NCI-H524 treated with DMSO at 0.1 percent for 48 hours (cell line): Measurements from ENCODE around the gene ABHD12.
A peak's percentile ranks its signal among the peaks of the same experiment; 100 is the strongest.
"Not testable (repeated sequence)": the region's sequence is repeated elsewhere in the genome, so short reads cannot be mapped to it uniquely, and the experiment has no call there.

ENCODE experiments used
- DNase-seq: peaks from one replicate; lab custom pipeline; 2025; lab: John Stamatoyannopoulos, UW

ABHD12 gene

DNA sequence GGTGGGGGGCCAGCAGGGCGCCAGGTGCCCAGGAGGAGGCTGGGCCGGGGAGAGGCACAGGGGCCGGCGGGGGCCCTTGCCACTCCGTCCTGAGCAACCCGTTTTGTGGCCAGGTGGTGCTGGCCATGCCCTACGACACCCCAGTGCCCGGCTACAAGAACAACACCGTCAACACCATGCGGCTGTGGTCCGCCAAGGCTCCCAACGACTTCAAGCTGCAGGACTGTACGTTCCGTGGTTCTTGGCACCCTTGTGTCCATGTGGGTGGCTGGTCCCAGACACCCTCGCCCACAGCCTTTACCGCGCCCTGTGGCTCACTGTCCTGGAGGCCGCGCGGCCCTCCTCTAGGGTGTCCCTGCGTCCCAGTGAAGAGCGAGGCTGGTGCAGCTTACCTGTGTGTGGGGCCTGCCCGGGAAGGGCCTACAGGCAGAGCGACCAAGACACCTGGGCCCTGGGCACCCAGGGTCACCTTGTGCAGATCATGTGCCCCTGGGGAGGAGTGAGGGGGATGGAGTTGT, 114.0 kb downstream of the ABHD12 start:
- DNase-seq = no peak

DNA sequence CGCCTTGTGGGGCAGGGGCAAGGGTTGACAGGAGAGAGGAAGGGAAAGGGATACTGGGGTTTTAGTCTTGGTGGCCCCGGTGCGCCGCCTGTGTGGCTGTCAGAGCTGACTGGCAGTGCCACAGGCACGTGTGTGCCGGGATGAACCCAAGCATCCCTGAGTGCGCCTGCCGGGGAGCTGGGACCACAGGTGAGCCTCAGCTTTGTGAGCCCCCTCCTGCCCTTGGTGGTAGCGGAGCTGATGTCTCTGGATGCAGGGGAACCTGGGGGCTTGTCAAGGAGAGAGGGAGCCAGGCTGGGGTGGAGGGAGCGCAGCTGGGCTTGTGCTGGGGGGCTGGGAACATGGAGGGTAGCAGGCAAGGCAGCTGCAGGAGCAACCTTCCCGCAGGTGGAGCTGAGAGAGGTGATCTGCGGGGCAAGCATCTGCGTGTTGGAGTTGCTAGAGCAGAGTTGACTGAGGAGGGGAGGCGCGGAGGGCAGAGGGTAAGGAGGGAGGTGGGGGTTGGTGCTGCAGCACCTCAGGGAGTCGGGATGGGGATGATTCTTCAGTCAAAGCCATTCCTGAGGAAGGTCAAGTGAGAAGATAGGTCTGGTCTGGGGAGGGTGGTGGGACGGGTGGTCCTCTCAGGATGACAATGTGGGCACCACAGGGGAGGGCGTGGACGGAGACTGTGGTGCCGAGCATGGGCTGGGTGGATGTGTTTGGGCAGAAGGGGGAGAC, 114.7 kb downstream of the ABHD12 start:
- DNase-seq = no peak

DNA sequence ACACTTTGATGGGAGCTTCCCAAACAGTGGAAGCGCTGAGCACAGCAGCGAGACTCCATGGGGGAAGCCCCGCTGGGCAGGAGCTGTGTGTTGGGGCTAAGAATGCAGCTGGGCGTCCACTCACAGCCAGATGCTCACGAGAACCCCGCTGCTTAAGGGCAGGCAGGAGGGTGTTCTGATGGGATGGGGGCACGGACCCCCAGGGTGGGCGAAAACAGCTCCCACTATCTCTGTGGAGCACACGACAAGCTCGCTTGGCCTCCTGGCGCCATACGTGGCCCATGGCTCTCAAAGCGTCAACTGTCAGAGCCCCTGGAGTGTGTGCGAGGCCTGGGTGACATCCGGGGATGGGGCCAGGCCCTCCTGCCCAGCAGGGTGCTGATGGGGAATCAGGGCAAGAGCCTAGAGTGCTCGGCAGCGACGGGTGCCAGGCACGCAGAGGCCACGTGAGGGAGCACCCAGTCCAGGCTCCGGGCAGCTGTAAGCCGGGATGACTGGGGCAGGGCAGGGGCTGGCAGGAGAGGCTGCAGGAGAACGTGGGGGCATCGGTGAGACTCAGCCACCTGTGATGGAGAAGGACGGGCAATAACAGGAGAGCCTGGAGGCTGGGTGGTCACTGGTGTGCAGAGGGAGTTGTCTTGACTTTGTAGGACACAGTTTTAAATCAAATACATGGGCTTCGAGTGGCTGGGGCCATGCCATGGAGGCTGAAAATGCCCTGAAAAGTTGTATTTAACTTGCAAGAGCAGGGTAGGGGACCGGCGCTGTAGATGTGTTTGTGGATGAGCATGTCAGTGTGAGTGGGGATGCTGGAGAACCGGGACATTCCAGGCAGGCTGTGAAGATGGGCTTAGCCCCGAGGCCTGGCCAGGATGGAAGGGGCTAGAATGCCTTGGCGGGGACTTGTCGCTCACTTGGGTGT, 115.5 kb downstream of the ABHD12 start:
- DNase-seq = no peak

DNA sequence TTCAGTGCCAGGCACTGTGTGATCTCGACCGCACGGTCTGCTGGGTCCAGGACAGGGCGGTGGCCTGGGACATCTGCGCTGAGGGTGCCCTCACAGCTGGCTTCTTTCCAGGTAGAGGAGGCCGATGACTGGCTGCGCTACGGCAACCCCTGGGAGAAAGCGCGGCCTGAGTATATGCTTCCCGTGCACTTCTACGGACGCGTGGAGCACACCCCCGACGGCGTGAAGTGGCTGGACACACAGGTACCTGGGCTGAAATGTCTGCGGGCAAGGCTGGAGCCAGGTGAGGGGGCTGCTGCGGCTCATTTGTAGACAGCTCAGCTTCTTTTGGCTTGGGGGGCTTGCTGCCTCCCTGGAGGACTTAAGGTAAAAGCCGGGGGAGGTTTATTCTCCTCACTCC, 116.2 kb downstream of the ABHD12 start:
- no peak for DNase-seq

DNA sequence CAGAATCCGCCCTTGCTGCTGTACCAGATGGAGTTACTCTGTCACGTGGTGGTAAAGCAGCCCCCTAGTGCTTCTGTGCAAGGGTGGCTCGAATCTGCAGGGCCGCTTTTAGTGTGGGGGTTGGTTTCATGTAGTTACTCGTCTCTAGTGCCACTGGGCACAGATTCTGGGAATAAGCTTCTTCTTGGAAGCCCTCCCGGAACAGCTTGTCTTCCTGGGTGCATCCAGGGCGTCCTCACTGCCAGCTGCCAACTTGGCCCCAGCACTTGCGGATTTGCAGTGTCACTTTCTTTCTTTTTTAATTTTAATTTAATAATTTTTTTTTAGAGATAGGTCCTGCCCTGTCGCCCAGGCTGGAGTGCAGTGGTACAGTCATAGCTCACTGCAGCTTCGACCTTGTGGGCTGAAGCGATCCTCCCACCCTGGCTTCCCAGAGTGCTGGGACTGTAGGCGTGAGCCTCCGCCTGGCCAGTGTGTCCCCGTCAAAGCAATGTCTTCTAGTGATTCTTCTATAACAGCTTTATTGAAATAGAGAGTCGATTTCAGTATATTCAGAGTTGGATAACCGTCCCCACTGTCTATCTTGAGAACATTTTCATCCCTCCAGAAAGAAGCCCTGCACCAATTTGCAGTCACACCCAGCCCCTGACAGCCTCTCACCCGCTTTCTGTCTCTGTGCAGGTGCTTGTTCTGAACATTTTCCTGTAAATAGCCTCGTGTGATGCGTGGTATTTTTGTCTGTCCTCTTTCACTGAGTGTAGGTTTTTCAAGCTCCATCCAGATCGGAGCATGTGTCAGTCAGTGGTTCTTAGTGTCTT, 116.9 kb downstream of the ABHD12 start:
- peak; percentile 88 for DNase-seq

DNA sequence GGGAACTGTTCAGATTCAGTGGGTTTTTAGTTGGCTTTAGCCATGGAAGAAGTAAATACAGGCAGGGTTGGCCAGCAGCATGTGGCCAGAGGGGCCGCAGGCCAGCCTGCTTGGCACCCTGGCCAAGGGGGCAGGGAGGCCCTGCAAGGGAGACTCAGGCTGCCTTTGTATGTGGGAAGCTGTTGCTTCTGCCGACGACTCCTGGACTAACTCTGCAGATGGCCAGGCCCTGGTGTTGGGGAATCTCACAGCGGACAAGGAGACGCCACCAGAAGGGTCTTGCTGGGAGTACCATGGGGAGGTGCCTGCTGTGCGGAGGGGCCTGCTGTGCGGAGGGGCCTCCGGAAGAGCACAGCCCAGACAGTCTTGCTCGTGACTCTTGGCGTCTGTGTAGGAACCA, 117.6 kb downstream of the ABHD12 start:
- DNase-seq = no peak

DNA sequence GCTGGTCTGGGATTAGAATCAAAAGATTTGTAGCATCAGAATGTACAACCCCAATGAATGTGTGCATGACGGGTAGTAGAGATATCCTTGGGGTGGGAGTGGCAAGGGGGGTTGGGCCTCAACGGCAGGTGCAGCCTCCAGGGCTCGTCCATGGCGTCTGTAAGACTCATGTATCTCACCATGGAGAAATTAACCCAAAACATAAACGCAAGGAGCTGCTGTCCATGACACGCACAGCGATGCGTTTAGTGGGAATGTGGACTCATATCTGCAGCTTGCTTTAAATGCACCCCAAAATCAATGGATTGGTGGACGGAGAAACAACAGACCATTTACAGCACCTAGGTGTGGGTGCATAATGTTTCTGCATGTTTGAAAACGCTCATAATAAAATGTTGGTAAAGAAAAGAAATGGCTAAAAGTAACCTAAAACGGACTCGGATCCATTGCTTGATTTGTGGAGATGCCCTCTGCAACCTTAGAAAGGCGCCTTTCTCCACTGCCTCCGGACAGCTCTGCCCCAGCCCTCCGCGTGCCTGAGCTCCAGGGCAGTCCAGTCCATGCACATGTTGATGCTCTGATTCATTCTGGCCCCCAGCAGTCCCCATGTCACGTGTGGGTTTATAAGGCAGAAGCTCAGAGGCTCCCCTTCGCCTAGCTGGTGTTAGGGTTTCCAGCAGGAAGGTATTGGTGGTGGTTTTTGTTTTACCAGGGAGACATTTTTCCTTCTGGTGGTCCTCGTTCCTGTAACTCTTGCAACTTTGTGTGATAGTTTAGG, 118.2 kb downstream of the ABHD12 start:
- no peak for DNase-seq

DNA sequence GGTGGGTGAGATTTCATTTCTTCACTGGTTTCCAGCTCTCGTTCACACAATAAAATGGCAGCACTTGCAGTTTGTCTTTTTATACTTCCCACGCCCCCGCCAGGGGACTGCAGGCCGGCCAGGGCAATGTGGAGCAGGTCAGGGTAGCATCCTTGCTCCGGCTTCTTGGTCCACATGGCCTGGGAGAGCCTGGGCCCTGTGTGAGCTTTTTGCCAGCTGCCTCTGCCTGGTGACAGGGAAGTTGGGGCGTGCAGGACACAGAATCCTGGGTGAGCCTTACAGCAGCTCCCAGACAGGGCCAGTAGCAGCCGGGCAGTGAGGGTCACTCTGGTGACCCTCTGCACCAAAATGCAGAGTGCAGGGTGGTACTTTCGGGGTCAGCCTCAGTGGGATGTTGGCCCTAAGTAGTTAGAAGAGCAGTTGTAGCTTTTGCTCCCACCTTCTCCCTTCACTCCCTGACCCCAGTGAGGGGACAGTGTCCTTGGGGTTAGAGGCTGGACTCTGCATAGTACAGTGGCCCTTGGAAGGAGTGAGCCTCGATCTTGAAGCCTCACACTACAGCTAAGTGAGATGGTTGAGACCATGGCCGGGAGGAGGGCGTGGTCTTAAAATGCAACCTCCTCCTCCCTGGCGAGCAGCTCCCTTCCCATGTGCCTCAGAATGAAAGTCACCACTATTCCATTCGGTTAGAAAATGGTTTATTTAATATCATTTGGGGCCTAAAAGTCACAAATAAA, 119.0 kb downstream of the ABHD12 start:
- no peak for DNase-seq

DNA sequence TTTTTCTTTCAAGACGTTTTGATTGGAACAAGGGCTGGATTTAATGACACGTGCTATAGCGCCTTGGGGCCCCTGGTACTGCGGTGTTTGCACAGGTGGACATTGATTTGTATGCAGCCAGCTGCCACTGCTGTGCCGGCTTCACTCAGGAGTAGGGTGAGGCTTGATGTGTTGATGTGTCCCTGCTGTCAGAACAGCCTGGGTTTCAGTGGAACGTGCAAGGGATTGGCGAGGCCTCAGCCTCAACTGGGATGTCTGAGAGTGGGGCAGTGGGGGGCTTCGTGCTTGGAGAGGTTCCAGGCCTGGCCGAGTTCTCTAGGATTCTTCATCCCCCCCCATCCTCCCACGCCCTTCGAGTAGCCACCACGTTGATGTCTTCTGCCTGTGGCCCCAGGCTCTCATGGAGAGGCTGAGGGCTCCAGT, 119.8 kb downstream of the ABHD12 start:
- DNase-seq = no peak

DNA sequence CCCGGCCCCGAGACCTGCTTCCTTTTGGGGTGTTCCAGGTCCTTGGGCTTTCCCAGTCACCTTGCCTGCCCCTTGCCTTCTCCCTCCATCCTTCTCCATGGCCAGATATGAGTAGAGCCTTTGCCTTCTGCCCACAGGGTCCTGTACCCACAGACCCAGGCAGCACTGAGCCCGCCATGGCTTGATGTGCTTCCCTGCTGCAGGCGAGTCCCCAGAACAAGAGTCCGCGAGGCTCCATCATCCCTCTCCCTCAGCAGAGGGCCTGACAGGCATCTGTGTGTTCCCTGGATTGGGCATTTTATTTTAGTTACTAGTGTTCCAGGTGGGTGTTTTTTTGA, 120.8 kb downstream of the ABHD12 start:
- DNase-seq = no peak

DNA sequence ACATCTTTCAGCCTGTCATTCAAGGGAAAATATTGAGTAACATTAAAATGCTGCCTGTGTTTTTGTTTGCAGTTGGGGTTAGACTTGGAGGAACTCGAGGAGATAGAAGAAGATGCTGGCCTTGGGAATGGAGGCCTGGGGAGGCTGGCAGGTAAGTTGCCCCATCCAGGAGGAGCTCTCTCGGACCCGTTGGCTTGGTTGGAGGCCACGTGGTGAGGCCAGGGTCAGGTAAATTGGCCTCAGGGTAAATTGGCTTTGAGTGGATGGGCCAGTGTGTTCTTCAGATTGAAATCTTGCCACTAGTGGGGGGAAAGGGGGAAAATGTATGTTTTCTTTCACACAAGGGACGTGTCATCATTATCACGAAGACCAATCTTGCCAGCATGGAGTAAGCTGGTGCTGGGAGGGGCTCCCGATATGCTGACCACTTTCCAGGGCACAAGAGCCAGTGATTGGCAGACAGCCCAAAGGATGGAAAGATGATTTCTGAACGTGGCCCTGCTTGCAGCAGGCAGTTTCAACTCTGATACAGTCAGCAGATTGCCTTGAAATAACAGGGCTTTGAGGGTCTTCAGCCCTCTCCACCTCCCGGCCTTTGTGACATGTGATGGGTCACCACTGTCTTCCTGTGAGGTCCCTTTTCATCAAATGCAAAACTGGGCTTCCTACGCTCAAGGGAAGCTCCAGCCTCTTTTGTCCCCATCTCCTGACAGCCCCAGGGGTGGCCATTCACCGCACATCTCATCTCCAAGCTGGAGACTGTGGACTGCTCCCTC, 121.4 kb downstream of the ABHD12 start:
- DNase-seq = no peak

DNA sequence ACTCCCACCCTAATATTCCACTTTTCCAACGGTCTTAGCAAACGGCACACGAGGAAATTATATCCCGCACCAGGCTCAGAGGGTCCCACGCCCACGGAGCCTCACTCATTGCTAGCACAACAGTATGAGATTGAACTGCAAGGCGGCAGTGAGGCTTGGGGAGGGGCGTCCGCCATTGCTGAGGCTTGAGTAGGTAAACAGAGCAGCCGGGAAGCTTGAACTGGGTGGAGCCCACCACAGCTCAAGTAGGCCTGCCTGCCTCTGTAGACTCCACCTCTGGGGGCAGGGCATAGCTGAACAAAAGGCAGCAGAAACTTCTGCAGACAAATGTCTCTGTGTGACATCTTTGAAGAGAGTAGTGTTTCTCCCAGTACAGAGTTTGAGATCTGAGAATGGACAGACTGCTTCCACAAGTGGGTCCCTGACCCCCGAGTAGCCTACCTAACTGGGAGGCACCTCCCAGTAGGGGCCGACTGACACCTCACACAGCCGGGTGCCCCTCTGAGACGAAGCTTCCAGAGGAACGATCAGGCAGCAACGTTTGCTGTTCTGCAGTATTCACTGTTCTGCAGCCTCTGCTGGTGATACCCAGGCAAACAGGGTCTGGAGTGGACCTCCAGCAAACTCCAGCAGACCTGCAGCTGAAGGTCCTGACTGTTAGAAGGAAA, 129.7 kb downstream of the ABHD12 start:
- not testable (repeated sequence) for DNase-seq

DNA sequence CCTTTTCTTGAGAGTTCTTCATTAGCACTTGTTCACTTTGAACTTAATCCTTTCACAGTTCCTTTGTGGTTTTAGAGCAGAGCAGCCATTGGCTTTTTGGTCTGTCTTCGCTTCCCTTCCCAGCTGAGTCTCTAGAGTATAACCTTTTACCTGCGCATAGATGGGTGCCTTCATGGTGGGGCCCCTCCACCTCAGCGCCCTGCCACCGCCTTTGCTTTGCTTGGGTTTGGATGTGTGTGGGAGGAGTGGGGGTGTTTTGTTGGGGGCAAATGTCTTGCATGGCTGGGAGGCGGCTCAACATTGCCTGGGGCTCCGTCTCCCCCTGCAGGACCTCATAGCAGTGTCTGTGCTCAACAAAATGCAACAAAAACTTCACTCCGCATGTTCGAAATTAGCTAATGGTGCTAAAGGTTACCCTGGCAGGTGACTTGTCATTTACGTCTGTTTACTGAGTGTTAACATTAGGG, 130.8 kb downstream of the ABHD12 start:
- no peak for DNase-seq

DNA sequence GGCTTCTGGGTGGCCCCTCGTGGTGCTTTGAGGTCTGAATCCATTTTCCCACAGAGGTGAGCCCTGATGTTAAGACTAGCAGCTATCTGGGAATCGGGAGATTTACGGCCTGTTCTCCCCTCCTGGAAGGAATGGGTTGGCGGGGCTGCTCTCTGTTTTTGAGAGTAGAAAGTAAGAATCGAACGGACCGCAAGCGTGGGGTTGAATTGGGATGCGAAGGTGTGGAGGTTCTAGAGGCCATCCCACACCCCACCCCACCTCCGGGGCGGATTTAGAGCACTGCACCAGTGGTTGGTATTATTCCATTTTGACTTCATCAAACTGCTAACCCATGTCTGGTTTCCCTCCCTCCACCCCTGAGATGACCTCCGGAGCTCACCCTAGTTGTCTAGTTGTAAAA, 131.3 kb downstream of the ABHD12 start:
- DNase-seq = no peak

DNA sequence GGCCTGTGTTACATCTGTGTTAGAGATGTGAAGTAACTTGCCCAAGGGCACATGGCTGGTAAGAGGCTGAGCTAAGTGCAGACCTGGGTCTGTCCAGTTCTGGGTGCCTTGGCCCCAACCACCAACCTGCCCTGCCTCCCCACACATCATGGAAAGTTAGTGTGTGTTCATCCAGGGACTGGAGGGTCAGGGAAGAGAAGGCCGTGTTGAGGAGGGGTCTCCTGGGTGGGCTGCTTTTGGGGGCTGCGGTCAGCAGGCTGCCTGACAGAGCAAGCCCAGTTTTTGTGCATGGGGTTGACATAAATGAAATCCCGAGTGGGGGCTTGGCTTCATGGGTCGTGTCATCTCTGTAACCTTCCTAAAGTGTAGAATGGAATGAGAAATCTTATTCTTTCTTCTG, 131.8 kb downstream of the ABHD12 start:
- no peak for DNase-seq

DNA sequence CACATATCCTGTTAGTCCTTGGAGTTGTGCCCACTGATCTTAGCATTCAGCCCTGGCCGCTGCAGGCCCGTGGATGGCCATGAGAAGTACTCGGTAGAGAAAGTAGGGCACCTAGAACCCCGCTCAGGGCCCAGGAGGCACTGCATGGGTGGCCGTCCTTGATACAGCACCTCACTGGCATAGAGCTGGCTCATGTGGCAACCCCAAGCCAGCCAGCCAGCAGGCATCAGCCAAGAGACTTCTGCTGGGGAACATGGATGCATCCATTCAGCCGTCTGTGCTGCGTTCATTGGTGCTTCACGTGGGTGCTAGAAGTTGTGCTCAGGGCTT, 132.2 kb downstream of the ABHD12 start:
- DNase-seq = no peak

DNA sequence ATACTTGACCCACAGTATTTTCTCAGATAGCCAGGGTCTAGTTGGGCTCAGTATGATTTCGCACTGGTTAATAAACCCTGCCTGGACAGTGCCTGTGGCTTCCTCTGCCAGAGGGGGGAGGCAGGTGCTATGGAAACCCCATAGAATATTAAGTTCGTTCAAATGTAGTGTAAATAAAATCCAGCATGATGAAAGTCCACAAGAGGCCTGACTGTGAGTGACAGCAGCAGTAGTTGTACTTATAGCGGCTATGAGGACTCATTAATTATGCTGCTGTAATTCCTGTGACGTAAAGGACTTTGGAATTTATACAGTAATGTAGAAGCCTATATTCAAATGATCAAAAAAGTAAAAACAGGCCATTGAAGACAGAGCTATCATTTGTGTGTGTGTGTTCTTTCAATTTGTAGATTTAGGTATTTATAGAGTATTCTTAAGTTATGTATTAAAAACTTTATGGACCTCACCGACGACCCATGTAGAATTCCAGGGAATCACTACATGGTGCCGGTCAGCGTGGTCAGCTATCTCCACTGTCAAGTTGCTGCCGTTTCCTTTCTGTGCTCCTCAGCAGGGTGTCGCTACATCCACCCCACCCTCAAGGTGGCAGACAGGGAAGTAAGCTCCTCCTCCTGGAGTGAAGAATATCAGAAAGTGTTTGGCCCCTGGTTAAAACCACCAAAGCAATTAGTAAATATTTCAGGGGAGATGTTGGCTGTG, 132.7 kb downstream of the ABHD12 start:
- DNase-seq = no peak

DNA sequence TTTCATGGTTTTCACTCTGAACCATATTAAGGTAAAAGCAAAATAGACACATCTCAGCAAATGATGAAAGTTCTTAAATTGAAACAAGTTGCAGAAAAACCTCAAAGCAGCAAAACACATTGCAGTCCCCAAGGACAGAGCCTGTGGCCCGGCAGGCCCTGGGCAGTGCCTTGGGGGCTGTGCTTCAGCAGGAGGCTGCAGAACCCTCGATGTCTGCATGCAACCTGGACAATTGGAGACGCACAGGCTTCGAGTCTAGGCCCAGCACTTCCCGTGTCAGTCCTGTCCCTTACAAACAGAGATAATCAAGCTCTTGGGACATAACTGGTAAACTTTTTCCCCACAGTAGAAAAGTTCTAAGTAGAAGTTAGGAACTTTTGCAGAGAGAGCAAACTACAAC, 133.5 kb downstream of the ABHD12 start:
- DNase-seq = no peak
